Ovary (tissue), 9 donors: ENCODE data around the gene UNC13A. TPM values are rescaled to one million over a fixed set of nuclear protein-coding genes. Genes with fewer than 3 reads are reported as not detected.

Experiments
- DNase-seq, 5 donors: peaks; one replicate each; pipeline ENCODE4 v3.0.0-alpha.2; 2019 to 2020
- H3K27ac ChIP-seq, 2 donors: fragments of 200-600 bp; one replicate each; pipeline versions ENCODE4 v1.5.1 to v1.8.0; 2019 to 2022
- H3K27me3 ChIP-seq: fragments of 200-600 bp; one replicate; pipeline ENCODE4 v1.8.0; 2022
- H3K36me3 ChIP-seq: fragments of 200-600 bp; sonication (generic); one replicate; pipeline ENCODE4 v1.5.1; 2019
- H3K4me1 ChIP-seq: one replicate; pipeline ENCODE4 v1.8.1; 2013; ENCODE audit warnings: mild to moderate bottlenecking, moderate library complexity; ENCODE audit not compliant: insufficient read depth
- H3K4me3 ChIP-seq: fragments of 200-600 bp; sonication (generic); one replicate; pipeline ENCODE4 v1.5.1; 2017
- H3K9me3 ChIP-seq, 2 donors: fragments of 200-600 bp in 1 of 2; sonication (generic) in 1 of 2; one replicate each; pipeline versions ENCODE4 v1.5.1 to v1.8.1; 2013 to 2019; ENCODE audit warnings: mild to moderate bottlenecking in 1 of 2, moderate library complexity in 1 of 2
- EP300 ChIP-seq: sonication (generic); formaldehyde crosslinking; IDR thresholded peaks from one replicate; pipeline ENCODE4 v1.6.1; 2017; ENCODE audit warnings: antibody characterized with exemption
- POLR2A ChIP-seq: fragments of 450-650 bp; IDR thresholded peaks from one replicate; pipeline ENCODE4 v1.6.1; 2017; ENCODE audit warnings: antibody characterized with exemption, mild to moderate bottlenecking, moderate library complexity
- WGBS, 3 donors: extraction: QIAGEN DNeasy Blood & Tissue Kit in 1 of 3; methylation state at CpG; one replicate each; pipeline versions ENCODE4 v1.1.5 to v1.1.7; 2013 to 2017; 5-methylcytosine and 5-hydroxymethylcytosine counted together
- intact Hi-C, 4 donors: fragments of 100-400 bp; cut with DNase I; formaldehyde crosslinking; loops; one replicate each; pipeline versions ENCODE4 v1.11.0 to v1.15.1; 2022 to 2023
- polyA plus RNA-seq, 2 donors: library from polyadenylated mRNA; stranded (reverse); fragments of 200-250 nt in 1 of 2; fragments of 350-450 nt in 1 of 2; fragmentation: Illumina TruSeq in 1 of 2; extraction: RNeasy Lipid Tissue Mini Kit (QIAGEN cat#74804) in 1 of 2; gene quantifications; one replicate each; pipeline ENCODE4 v1.2.3, GENCODE V29; 2013 to 2014
- total RNA-seq, 7 donors: library from RNA; depleted of rRNA in 2 of 7; stranded (reverse); fragments of >200 nt in 2 of 7; fragmentation: NEBNext Ultra II Directional in 3 of 7; extraction: Animal tissue kit (Norgen Biotek cat#: 25700) in 3 of 7; gene quantifications; one replicate each; pipeline versions ENCODE4 v1.1.0 to v1.2.4, GENCODE V29; 2016 to 2023
- TF ChIP-seq, protein P1 (sequence below), 3 donors: fragments of 450-650 bp in 2 of 3; fragments of 200-600 bp in 1 of 3; IDR thresholded peaks; one replicate each; pipeline versions ENCODE4 v1.5.1 to v1.8.0; 2016 to 2022; ENCODE audit warnings: antibody characterized with exemption in 3 of 3, mild to moderate bottlenecking in 1 of 3
- donor health status: DM: no; HTN: no; CAD: no; lungs with moderate emphysema.
- donor health status: DM: no; HTN: no; CAD: no.
- donor health status: Bipolar disorder and iron deficiency.
- donor health status: DM: yes; HTN: yes; CAD: no.
- donor health status: DM: no; HTN: no; CAD: no.
- donor health status: DM: yes; HTN: yes; CAD: no.

The UNC13A gene
- total and polyA plus RNA-seq, 9 donors: 0.08 to 0.38 (median 0.15) TPM

- Histone ChIP-seq H3K27me3 (no peaks in the 10 kb centered on the region), H3K27ac (no peak overlapping the region), H3K36me3 (no peaks in the 10 kb centered on the region), H3K4me1 (peaks cover 7% of the 10 kb centered on the region), H3K4me3 (no peak overlapping the region), H3K9me3 (no peaks in the 10 kb centered on the region)
- intact Hi-C loops: no loop called here
- WGBS, 3 donors: 80 to 84% (median 82%) methylated on average over 8 of the region's 8 CpGs
- TF ChIP-seq, protein P1, sequence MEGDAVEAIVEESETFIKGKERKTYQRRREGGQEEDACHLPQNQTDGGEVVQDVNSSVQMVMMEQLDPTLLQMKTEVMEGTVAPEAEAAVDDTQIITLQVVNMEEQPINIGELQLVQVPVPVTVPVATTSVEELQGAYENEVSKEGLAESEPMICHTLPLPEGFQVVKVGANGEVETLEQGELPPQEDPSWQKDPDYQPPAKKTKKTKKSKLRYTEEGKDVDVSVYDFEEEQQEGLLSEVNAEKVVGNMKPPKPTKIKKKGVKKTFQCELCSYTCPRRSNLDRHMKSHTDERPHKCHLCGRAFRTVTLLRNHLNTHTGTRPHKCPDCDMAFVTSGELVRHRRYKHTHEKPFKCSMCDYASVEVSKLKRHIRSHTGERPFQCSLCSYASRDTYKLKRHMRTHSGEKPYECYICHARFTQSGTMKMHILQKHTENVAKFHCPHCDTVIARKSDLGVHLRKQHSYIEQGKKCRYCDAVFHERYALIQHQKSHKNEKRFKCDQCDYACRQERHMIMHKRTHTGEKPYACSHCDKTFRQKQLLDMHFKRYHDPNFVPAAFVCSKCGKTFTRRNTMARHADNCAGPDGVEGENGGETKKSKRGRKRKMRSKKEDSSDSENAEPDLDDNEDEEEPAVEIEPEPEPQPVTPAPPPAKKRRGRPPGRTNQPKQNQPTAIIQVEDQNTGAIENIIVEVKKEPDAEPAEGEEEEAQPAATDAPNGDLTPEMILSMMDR (IDR thresholded peaks at IDR 0.05): no peak
- no peak for TF ChIP-seq POLR2A
- TF ChIP-seq EP300: no peak
- no peak for DNase-seq
Measured at GRCh38 chr19:17656970-17657369, 31.2 kb downstream of the UNC13A start.

DNA sequence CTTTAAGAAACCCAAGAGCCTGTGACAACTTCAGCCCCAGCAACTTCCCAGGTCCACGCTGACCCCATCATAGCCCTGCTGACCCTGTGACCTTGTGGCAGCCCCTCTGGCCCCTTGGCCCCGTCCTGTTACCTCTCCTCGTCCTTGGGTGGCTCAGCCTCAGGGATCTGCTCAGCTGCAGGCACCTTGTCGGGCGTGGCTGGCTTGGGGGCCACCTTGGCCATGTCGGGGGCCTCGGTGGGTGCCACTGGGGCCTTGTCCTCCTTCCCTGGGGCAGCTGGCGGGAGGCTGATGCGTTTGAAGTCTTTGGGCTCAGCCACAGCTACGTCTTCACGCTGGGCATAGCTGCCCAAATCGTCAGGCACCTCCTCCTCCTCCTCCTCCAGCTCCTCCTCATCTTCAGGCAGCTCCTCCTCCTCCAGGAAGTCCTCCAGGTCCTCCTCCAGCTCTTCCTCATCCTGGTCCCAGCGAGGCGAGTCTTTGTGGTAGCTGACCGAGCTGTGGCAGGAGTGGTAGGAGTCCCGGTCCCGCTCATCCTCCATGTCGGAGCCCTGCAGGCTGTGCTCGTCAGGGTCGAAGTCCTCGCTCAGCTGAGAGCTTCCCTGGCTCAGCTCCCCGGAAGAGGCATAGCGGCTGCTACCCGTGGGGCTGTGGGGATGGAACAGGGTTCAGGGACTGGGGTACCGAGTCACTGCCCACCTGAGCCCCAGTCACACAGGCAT lies 32.2 kb downstream of the UNC13A start:
- H3K27me3 ChIP-seq: no peaks in the 10 kb centered on the region
- TF ChIP-seq, protein P1 (IDR thresholded peaks at IDR 0.05): no peak
- TF ChIP-seq EP300 (no peak), POLR2A (no peak)
- intact Hi-C loops: no loop called here
- DNase-seq: no peak
- no peaks in the 10 kb centered on the region for H3K36me3 ChIP-seq
- peaks cover 7% of the 10 kb centered on the region for H3K4me1 ChIP-seq
- H3K27ac ChIP-seq: peak overlapping the region in 1 of 2 donors; percentile 33
- H3K4me3 ChIP-seq: no peak overlapping the region
- no peaks in the 10 kb centered on the region for H3K9me3 ChIP-seq
- 86 to 90% (median 87%) methylated on average over 24 to 25 of the region's 25 CpGs for whole genome bisulfite sequencing, 3 donors

- Histone ChIP-seq H3K9me3 (no peaks in the 10 kb centered on the region), H3K27me3 (no peaks in the 10 kb centered on the region), H3K4me3 (no peak overlapping the region), H3K36me3 (no peaks in the 10 kb centered on the region), H3K27ac (no peak overlapping the region), H3K4me1 (peaks cover 7% of the 10 kb centered on the region)
- no peak for DNase-seq
- intact Hi-C loops: no loop called here
- no peak for TF ChIP-seq EP300
- no peak for TF ChIP-seq POLR2A
- TF ChIP-seq, protein P1 (IDR thresholded peaks at IDR 0.05): no peak
- 81 to 83% (median 83%) methylated on average over 9 of the region's 9 CpGs for WGBS, 3 donors
Measured at GRCh38 chr19:17654993-17655392, 33.2 kb downstream of the UNC13A start.

GRCh38 chr19:17652627-17653026 lies 35.5 kb downstream of the UNC13A start:
- WGBS, 3 donors: 75 to 86% (median 75%) methylated on average over 4 of the region's 4 CpGs
- no peaks in the 10 kb centered on the region for H3K9me3 ChIP-seq

More at GRCh38 chr19:17652627-17653026, 35.5 kb downstream of the UNC13A start:
- Histone ChIP-seq H3K27ac (no peak overlapping the region), H3K36me3 (no peaks in the 10 kb centered on the region), H3K4me1 (no peaks in the 10 kb centered on the region), H3K4me3 (no peak overlapping the region), H3K27me3 (no peaks in the 10 kb centered on the region)
- no peak for DNase-seq
- intact Hi-C loops: no loop called here
- TF ChIP-seq, protein P1 (IDR thresholded peaks at IDR 0.05): no peak
- TF ChIP-seq POLR2A (no peak), EP300 (no peak)
